ENCODE measurements around the gene ATG7.

DNA sequence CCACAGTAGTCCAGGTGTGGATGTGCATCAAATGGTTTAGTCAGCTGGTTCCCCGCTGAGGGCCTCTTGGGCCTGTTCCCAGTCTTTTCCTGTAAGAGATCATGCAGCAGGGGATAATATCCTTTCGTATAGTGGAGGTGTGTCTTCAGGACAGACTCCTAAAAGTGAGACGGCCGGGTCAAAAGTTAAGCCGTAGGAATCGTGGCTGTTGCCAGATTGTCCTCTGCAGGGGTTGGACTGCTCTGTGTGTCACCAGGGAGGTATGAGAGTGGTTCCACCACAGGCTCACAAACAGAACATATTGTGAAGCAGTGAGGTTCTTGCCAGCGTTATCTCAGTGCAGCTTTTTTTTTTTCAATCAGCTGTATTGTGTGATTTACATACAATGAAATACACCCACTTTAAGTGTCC is 276.5 kb downstream of the ATG7 start:
- TF ChIP-seq, protein P1, sequence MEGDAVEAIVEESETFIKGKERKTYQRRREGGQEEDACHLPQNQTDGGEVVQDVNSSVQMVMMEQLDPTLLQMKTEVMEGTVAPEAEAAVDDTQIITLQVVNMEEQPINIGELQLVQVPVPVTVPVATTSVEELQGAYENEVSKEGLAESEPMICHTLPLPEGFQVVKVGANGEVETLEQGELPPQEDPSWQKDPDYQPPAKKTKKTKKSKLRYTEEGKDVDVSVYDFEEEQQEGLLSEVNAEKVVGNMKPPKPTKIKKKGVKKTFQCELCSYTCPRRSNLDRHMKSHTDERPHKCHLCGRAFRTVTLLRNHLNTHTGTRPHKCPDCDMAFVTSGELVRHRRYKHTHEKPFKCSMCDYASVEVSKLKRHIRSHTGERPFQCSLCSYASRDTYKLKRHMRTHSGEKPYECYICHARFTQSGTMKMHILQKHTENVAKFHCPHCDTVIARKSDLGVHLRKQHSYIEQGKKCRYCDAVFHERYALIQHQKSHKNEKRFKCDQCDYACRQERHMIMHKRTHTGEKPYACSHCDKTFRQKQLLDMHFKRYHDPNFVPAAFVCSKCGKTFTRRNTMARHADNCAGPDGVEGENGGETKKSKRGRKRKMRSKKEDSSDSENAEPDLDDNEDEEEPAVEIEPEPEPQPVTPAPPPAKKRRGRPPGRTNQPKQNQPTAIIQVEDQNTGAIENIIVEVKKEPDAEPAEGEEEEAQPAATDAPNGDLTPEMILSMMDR (IDR thresholded peaks at IDR 0.05; ENCODE audit: low read depth, low read length) = no peak
- no peak for TF ChIP-seq POLR2A (IDR thresholded peaks at IDR 0.05; ENCODE audit: extremely low read depth, insufficient read length)

Data from NB4 (cell line).